ENCODE data around the gene FUT8.
"Not testable (repeated sequence)": the region's sequence is repeated elsewhere in the genome, so short reads cannot be mapped to it uniquely, and the experiment has no call there.

FUT8 gene

DNA sequence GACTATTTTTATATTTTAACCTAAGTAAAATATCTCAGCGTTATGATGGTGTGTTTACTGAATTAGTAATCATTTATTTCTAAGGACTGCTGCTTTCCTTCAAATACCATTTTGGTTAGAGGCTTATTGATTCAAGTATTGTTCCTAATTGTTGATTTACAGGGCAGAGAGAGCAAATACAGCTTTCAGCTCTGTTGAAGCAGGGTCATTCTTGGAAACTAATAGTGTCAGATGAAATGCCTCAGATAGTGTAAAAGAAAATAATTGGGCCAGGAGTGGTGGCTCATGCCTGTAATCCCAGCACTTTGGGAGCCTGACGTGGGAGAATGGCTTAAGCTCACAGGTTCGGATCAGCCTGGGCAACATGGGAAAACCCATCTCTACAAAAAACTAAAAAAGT is 249.3 kb downstream of the FUT8 start:
- TF ChIP-seq, protein P1, sequence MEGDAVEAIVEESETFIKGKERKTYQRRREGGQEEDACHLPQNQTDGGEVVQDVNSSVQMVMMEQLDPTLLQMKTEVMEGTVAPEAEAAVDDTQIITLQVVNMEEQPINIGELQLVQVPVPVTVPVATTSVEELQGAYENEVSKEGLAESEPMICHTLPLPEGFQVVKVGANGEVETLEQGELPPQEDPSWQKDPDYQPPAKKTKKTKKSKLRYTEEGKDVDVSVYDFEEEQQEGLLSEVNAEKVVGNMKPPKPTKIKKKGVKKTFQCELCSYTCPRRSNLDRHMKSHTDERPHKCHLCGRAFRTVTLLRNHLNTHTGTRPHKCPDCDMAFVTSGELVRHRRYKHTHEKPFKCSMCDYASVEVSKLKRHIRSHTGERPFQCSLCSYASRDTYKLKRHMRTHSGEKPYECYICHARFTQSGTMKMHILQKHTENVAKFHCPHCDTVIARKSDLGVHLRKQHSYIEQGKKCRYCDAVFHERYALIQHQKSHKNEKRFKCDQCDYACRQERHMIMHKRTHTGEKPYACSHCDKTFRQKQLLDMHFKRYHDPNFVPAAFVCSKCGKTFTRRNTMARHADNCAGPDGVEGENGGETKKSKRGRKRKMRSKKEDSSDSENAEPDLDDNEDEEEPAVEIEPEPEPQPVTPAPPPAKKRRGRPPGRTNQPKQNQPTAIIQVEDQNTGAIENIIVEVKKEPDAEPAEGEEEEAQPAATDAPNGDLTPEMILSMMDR (IDR thresholded peaks at IDR 0.05; ENCODE audit: low read depth, low read length) = no peak
- no peak for DNase-seq (ENCODE audit: extremely low read depth, low read depth)

DNA sequence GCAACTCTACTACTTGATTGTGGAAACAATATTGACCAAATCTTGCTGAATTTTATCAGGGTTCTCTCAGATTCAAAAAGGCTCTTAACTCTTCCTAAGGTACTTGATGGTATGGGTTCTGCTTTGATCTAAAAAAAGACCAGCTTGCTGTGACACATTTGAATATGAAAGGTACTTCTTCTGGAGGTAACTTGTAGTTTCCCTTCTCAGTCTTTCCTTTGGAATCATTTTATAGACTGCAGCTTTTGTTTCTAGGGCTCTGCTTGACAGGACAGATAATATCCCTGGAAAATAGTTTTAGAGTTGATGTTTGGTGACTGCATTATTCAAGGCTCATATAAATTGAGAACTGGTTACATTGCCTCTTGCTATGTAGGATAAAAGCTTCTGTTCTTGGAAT is 251.9 kb downstream of the FUT8 start:
- DNase-seq (ENCODE audit: extremely low read depth, low read depth) = no peak
- TF ChIP-seq, protein P1 (IDR thresholded peaks at IDR 0.05; ENCODE audit: low read depth, low read length) = no peak

DNA sequence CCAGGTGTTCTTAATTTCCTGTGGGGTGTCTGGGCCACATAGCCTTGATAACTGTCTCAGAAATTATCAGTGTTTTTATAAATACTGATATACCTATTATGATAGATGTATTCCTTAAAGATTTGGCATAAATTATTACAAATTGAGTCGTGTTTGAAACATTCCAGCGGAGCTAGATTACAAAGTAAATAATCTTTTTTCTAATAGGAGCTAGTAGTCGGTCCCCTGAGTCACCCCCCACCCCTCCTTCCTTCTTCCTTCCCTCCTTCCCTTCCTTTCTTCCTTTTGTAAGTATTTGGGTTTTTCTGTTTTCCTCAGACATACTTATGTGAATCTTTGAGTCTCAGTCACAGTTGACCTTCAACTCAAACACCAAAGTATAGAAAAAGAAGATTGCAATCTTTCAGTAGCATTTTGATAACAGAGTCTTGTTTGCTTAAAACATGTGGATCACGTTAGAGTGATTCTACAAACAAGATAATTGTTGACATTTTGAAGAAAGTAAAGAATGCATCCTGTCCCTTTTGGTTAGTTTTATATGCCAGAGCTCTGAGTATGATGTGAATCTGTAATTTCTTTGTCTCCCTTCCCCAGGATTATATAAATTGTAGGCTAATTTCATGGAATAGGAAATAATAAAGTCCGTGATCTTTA is 264.0 kb downstream of the FUT8 start:
- TF ChIP-seq, protein P1 (IDR thresholded peaks at IDR 0.05; ENCODE audit: low read depth, low read length) = no peak

DNA sequence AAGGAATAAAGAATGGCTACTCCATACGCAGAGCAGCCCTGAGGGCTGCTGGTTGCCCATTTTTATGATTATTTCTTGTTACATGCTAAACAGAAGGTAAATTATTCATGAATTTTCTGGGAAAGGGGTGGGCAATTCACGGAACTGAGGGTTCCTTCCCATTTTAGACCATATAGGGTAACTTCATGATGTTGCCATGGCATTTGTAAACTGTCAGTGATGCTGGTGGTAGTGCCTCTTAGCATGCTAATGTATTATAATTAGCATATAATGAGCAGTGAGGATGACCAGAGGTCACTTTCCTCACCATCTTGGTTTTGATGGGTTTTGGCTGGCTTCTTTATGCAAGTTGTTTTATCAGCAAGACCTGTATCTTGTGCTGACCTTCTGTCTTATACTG is 273.0 kb downstream of the FUT8 start:
- DNase-seq (ENCODE audit: extremely low read depth, low read depth) = no peak
- TF ChIP-seq, protein P1 (IDR thresholded peaks at IDR 0.05; ENCODE audit: low read depth, low read length) = no peak

More for the DNA sequence above, 264.0 kb downstream of the FUT8 start:
- no peak for DNase-seq (ENCODE audit: extremely low read depth, low read depth)

DNA sequence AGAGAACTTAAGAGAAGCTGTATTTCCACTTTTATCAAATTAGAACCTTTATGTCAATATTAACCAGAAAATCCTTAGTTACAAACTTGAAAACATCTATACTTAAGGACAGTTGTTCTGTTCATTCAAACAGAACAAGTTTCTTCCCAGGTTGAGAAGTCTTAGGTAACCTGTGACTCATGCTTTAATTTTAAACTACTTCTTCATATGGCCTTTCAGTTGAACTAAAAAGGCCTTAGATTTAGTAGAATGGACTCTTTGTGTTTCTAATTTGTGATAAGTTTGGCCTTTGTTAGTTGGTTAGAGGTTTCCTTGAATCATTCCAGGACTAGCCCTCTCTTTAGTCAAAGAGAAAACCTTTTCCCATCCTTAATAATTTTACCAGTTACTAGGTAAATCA is 274.2 kb downstream of the FUT8 start:
- TF ChIP-seq, protein P1 (IDR thresholded peaks at IDR 0.05; ENCODE audit: low read depth, low read length) = no peak
- DNase-seq (ENCODE audit: extremely low read depth, low read depth) = no peak

DNA sequence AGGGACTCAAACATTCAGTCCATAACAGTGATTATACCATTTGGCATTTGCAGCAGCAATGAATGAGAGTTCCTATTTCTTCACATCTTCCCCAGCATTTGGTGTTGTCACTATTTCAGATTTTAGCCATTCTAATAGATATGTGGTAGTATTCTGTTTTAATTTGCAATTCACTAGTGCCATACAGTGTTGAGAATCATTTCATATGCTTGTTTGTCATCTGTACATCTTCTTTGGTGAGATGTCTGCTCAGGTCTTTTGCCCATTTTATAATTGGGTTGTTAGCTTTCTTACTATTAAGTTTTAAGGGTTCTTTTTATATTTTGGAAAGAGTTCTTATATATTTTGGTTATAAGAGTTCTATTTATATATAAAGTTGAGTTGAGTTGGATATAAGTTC is 276.5 kb downstream of the FUT8 start:
- DNase-seq (ENCODE audit: extremely low read depth, low read depth) = no peak
- TF ChIP-seq, protein P1 (IDR thresholded peaks at IDR 0.05; ENCODE audit: low read depth, low read length) = no peak

DNA sequence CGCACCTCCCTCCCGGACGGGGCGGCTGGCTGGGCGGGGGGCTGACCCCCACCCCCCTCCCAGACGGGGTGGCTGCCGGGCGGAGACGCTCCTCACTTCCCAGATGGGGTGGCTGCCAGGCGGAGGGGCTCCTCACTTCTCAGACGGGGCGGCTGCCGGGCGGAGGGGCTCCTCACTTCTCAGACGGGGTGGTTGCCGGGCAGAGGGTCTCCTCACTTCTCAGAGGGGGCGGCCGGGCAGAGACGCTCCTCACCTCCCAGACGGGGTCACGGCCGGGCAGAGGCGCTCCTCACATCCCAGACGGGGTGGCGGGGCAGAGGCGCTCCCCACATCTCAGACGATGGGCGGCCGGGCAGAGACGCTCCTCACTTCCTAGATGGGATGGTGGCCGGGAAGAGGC is 280.0 kb downstream of the FUT8 start:
- not testable (repeated sequence) for DNase-seq (ENCODE audit: extremely low read depth, low read depth)

DNA sequence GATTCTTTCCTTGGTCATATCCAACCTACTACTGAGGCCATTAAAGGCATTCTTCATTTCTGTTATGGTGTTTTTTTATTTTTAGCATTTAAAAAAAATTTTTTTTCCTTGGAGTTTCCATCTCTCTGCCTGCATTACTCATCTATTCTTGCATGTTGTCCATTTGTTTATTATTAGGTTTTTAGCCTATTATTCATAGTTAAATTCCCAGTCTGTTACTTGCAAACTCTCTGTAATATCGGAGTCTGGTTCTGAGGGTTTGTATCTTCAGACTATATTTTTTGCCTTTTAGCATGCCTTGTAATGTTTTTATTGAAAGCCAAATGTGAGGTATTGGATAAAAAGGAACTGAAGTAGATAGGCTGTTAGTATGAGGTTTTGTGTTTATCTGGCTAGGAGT is 284.3 kb downstream of the FUT8 start:
- TF ChIP-seq, protein P1 (IDR thresholded peaks at IDR 0.05; ENCODE audit: low read depth, low read length) = no peak
- no peak for DNase-seq (ENCODE audit: extremely low read depth, low read depth)
